Heart right ventricle (tissue), 16 donors: Measurements from ENCODE around the gene MEF2B. TPM values are rescaled to one million over a fixed set of nuclear protein-coding genes. Genes with fewer than 3 reads are reported as not detected.

Experiments used
- ATAC-seq, 8 donors: fragments of 200-7000 bp; cut with Tn5 transposase; one replicate each; pipeline ENCODE4 v1.9.1; 2020; ENCODE audit warnings: mild to moderate bottlenecking in 8 of 8, moderate library complexity in 8 of 8, moderate number of reproducible peaks in 1 of 8
- DNase-seq, 2 donors: peaks; one replicate each; pipeline ENCODE4 v3.0.0-alpha.2; 2020
- H3K27ac ChIP-seq, 10 donors: fragments of 200-600 bp; sonication (generic) in 2 of 10; one replicate each; pipeline versions ENCODE4 v1.5.0 to v1.8.0; 2020 to 2022; ENCODE audit warnings: mild to moderate bottlenecking in 3 of 10
- H3K27me3 ChIP-seq, 7 donors: fragments of 200-600 bp; one replicate each; pipeline ENCODE4 v1.8.0; 2021 to 2022; ENCODE audit warnings: mild to moderate bottlenecking in 2 of 7
- H3K36me3 ChIP-seq, 9 donors: fragments of 200-600 bp; sonication (generic) in 1 of 9; one replicate each; pipeline versions ENCODE4 v1.5.0 to v1.8.0; 2020 to 2022; ENCODE audit warnings: mild to moderate bottlenecking in 2 of 9
- H3K4me1 ChIP-seq, 9 donors: fragments of 200-600 bp; sonication (generic) in 1 of 9; one replicate each; pipeline versions ENCODE4 v1.5.0 to v1.8.0; 2020 to 2022; ENCODE audit warnings: mild to moderate bottlenecking in 4 of 9
- H3K4me3 ChIP-seq, 10 donors: fragments of 200-600 bp; sonication (generic) in 2 of 10; one replicate each; pipeline versions ENCODE4 v1.5.0 to v1.8.0; 2020 to 2022; ENCODE audit warnings: mild to moderate bottlenecking in 7 of 10, moderate library complexity in 2 of 10
- H3K9me3 ChIP-seq, 11 donors: fragments of 200-600 bp in 10 of 11; sonication (generic) in 2 of 11; one replicate each; pipeline versions ENCODE4 v1.5.0 to v1.8.0; 2013 to 2022; ENCODE audit warnings: mild to moderate bottlenecking in 2 of 11, control low read depth in 1 of 11, moderate library complexity in 1 of 11
- CTCF ChIP-seq, 9 donors: fragments of 200-600 bp; sonication (generic) in 2 of 9; IDR thresholded peaks; one replicate each; pipeline versions ENCODE4 v1.5.0 to v1.8.0; 2021 to 2022; ENCODE audit warnings: antibody characterized with exemption in 9 of 9, mild to moderate bottlenecking in 5 of 9, moderate library complexity in 1 of 9
- WGBS, 2 donors: extraction: QIAGEN DNeasy Blood & Tissue Kit; methylation state at CpG; one replicate each; pipeline ENCODE4 v1.1.7; 2013; ENCODE audit warnings: inconsistent platforms in 1 of 2; 5-methylcytosine and 5-hydroxymethylcytosine counted together
- intact Hi-C, 10 donors: fragments of 100-400 bp; cut with DNase I; formaldehyde crosslinking; loops; one replicate each; pipeline versions ENCODE4 v1.11.1 to v1.14.2; 2022
- polyA plus RNA-seq, 2 donors: library from polyadenylated mRNA; stranded (reverse); fragments of 200-250 nt; gene quantifications; one replicate each; pipeline ENCODE4 v1.2.3, GENCODE V29; 2013
- total RNA-seq, 10 donors: library from RNA; stranded (reverse); fragmentation: NEBNext Ultra II Directional in 3 of 10; extraction: Animal tissue kit (Norgen Biotek cat#: 25700) in 3 of 10; gene quantifications; one replicate each; pipeline versions ENCODE4 v1.2.1 to v1.2.4, GENCODE V29; 2021 to 2023
- donor health status: Arrhythmogenic right ventricular cardiomyopathy.
- donor health status: ischemic (EF 13 %, LVEDD 7.1; RV severe dilation, severe dysfunction).
- donor health status: healthy with polysubstance abuse.
- donor health status: DM: no; HTN: yes; CAD: no.
- donor health status: DM: no; HTN: no; CAD: no.
- donor health status: ischemic (EF 25% LVEDD 6.9; RV normal size, moderate dysfunction).
- donor health status: ischemic (EF 25% LVEDD 5.7; RV mildly dilated, moderate dysfunction).
- donor health status: healthy.
- donor health status: DM: yes; HTN: yes; CAD: no.
- donor health status: Ischemic cardiomyopathy.
- donor health status: ischemic (EF 35%, LVEDD 5.7; RV mildly dilated, moderate dysfunction).
- donor health status: nonischemic (EF 11% LVEDD 7.7; RV severe dilation, severe dysfunction).
- donor health status: DM: yes; HTN: yes; CAD: no.
- donor health status: PGD.
- donor health status: ischemic (EF 29% LVEDD 5.4; RV normal size, mild dysfunction).
- donor health status: nonischemic (EF 23%, LVEDD 6.1; RV moderate dilation, normal function).

MEF2B gene
- total and polyA plus RNA-seq, 12 donors = 0.34 to 2.3 (median 0.54) TPM; not detected in 3

DNA sequence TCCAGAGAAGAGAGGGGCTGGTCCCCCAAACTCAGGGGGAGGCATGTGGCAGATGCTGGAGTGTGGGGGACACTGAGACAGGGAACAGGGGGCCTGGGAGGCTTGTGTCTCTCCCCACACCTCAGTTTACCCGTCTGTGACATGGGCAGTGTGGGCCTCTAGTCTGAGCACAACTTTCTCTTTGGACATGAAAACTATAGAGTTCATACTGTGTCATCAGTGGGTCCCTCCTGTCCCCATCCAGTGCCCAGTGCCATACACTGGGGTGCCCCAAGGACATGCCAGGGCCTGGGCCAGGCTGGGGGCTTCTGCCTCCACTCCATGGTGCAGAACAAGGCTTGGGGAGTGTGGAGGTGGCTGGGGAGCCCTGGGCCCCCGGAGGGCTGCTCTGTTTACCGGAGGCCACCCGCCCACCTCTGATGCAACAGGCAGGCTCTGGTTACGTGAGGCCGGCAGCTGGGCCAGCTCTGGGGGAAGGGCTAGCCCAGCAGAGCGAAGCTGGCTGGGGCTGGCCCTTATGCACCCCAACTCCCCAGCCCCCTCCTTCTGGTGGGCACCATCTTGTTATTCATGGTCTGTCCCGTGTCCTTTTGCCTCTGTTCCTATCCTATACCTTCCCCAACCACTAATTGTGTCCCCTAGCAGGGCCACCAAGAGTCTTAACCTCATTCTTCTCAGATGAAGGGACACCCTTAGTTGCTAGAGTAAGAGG is 1.9 kb upstream of the MEF2B start:
- H3K4me3 ChIP-seq = no peak overlapping the region
- H3K27me3 ChIP-seq = no peaks in the 10 kb centered on the region
- H3K36me3 ChIP-seq = peaks cover 0 to 18% (median 0%) of the 10 kb centered on the region in 9 donors
- intact Hi-C loops = no loop called here
- peaks cover 0 to 31% (median 10%) of the 10 kb centered on the region in 9 donors for H3K4me1 ChIP-seq
- H3K9me3 ChIP-seq = no peaks in the 10 kb centered on the region
- DNase-seq (no peak), ATAC-seq (peak in 1 of 8 donors; percentile 23)
- no peak for TF ChIP-seq CTCF (IDR thresholded peaks at IDR 0.05)
- H3K27ac ChIP-seq = no peak overlapping the region
- 65 to 71% methylated on average over 7 to 8 of the region's 8 CpGs for WGBS, 2 donors

GRCh38 chr19:19170873-19171672 is 1.0 kb upstream of the MEF2B start:
- peaks cover 0 to 9% (median 0%) of the 10 kb centered on the region in 9 donors for H3K36me3 ChIP-seq
- intact Hi-C loops = no loop called here
- peak overlapping the region in 2 of 10 donors; percentile 10 to 40 for H3K27ac ChIP-seq
- TF ChIP-seq CTCF (IDR thresholded peaks at IDR 0.05) = no peak
- peaks cover 0 to 31% (median 10%) of the 10 kb centered on the region in 9 donors for H3K4me1 ChIP-seq
- peak in 2 of 8 donors; percentile 12 to 19 for ATAC-seq
- no peaks in the 10 kb centered on the region for H3K9me3 ChIP-seq
- H3K4me3 ChIP-seq = peak overlapping the region in 2 of 10 donors; percentile 45 to 48
- H3K27me3 ChIP-seq = no peaks in the 10 kb centered on the region
- DNase-seq = no peak
- 77 to 82% methylated on average over 6 of the region's 6 CpGs for WGBS, 2 donors

DNA sequence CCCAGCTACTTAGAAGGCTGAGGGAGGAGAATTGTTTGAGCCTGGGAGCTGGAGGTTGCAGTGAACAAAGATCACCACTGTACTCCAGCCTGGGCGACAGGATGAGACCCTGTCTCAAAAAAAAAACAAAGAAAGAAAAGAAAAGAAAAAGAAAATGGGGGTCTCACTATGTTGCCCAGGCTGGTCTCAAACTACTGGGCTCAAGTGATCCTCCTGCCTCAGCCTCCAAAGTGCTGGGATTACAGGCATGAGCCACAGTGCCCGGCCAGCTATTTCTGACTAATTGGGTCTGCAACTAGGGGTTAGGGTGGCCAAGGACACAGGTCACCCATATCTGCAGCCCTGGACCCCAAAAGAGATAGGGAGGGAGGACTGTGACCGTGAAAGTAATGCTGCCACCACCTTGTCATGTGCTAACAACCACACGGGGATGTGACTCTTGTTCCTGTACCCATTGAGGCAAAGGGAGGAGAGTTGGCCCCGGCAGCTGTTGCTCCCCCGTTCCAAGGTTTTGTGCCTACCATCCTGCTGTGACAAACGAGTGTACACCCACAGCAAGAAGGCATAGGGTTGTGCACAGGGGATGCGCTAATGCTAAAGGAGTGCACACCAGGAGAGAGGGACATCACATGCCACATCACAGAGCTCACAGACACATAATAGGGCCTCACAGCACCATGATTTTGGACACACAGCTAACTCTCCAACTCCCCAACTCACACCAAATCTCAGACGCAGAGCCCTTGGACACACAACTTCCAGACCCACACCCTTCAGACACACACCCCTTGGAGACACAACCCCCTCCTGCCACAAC is 619 bp downstream of the MEF2B start:
- ATAC-seq = no peak
- peak overlapping the region in 7 of 10 donors; percentile 16 to 48 (median 42) for H3K4me3 ChIP-seq
- H3K9me3 ChIP-seq = no peaks in the 10 kb centered on the region
- H3K27ac ChIP-seq = no peak overlapping the region
- H3K27me3 ChIP-seq = no peaks in the 10 kb centered on the region
- 81 to 87% methylated on average over 9 of the region's 9 CpGs for WGBS, 2 donors
- no peaks in the 10 kb centered on the region for H3K36me3 ChIP-seq
- H3K4me1 ChIP-seq = peaks cover 0 to 31% (median 10%) of the 10 kb centered on the region in 9 donors
- intact Hi-C loops = no loop called here
- TF ChIP-seq CTCF (IDR thresholded peaks at IDR 0.05) = no peak
- no peak for DNase-seq

GRCh38 chr19:19167612-19168011 is 2.5 kb downstream of the MEF2B start:
- intact Hi-C loops = no loop called here
- ATAC-seq = no peak
- Histone ChIP-seq H3K4me1 (peaks cover 0 to 31% (median 10%) of the 10 kb centered on the region in 9 donors), H3K27me3 (no peaks in the 10 kb centered on the region), H3K27ac (no peak overlapping the region), H3K4me3 (no peak overlapping the region), H3K36me3 (no peaks in the 10 kb centered on the region), H3K9me3 (no peaks in the 10 kb centered on the region)
- no peak for DNase-seq
- TF ChIP-seq CTCF (IDR thresholded peaks at IDR 0.05) = no peak
- 85 to 89% methylated on average over 3 of the region's 3 CpGs for WGBS, 2 donors
